Measurements from ENCODE around the gene FYN. TPM values are rescaled to one million over a fixed set of nuclear protein-coding genes. Genes with fewer than 3 reads are reported as not detected.
"Not testable (repeated sequence)": the region's sequence is repeated elsewhere in the genome, so short reads cannot be mapped to it uniquely, and the experiment has no call there.

FYN gene
- polyA plus RNA-seq, 1 donor from 2014 or later: 45.9 TPM

DNA sequence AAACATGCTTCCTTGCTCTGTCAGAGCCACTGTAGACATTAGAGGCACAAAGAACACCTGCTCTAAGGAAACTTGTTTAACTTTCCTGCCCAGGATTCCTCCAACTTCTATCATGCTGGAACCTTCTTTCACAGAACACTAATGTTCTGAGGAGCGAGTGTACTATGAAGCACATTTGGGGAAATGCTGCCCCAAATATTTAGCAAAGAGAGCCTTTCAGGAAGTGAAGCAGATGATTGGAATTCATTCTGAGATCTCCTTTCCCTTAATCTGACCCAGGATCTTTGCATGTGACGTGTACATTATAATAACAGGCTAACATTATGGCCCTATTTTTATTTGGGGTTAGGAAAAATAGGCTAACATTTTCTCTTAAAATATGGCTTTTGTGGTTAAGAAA lies 21.0 kb upstream of the FYN start:
- H3K4me1 Mint-ChIP-seq: no peaks in the 10 kb centered on the region
- peak overlapping the region in 1 of 3 donors; percentile 36 for H3K27ac Mint-ChIP-seq
- no peak overlapping the region for H3K4me3 Mint-ChIP-seq
- H3K9me3 Mint-ChIP-seq: no peaks in the 10 kb centered on the region
- H3K27me3 Mint-ChIP-seq: peaks cover 3% of the 10 kb centered on the region
- H3K36me3 Mint-ChIP-seq: peaks cover 2% of the 10 kb centered on the region

- Mint-ChIP-seq H3K4me3 (no peak overlapping the region), H3K4me1 (no peaks in the 10 kb centered on the region), H3K36me3 (peaks cover 2% of the 10 kb centered on the region), H3K9me3 (no peaks in the 10 kb centered on the region), H3K27ac (no peak overlapping the region), H3K27me3 (peaks cover 5% of the 10 kb centered on the region)
Observed at GRCh38 chr6:111892431-111892830, 19.2 kb upstream of the FYN start.

- Mint-ChIP-seq H3K36me3 (peaks cover 2% of the 10 kb centered on the region), H3K9me3 (peaks cover 0 to 3% (median 0%) of the 10 kb centered on the region in 3 donors)
Observed at GRCh38 chr6:111890988-111891387, 17.7 kb upstream of the FYN start.

GRCh38 chr6:111888928-111889695 lies 15.9 kb upstream of the FYN start:
- no peaks in the 10 kb centered on the region for H3K4me1 Mint-ChIP-seq
- H3K4me3 Mint-ChIP-seq: no peak overlapping the region
- no peak overlapping the region for H3K27ac Mint-ChIP-seq
- peaks cover 0 to 4% (median 3%) of the 10 kb centered on the region in 3 donors for H3K9me3 Mint-ChIP-seq
- H3K27me3 Mint-ChIP-seq: peaks cover 5% of the 10 kb centered on the region
- peaks cover 2% of the 10 kb centered on the region for H3K36me3 Mint-ChIP-seq

More at GRCh38 chr6:111890988-111891387, 17.7 kb upstream of the FYN start:
- no peak overlapping the region for H3K4me3 Mint-ChIP-seq
- H3K4me1 Mint-ChIP-seq: no peaks in the 10 kb centered on the region
- H3K27ac Mint-ChIP-seq: no peak overlapping the region
- H3K27me3 Mint-ChIP-seq: peaks cover 5% of the 10 kb centered on the region

DNA sequence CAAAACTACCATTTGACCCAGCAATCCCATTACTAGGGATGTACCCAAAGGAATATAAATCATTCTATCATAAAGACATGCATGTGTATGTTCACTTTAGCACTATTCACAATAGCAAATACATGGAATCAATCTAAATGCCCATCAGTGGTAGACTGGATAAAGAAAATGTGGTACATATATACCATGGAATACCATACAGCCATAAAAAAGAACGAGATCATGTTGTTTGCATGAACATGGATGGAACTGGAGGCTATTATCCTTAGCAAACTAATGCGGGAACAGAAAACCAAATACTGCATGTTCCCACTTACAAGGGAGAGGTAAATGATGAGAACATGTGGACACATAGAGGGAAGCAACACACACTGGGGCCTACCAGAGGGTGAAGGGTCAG lies 13.5 kb upstream of the FYN start:
- H3K9me3 Mint-ChIP-seq, H3K36me3 Mint-ChIP-seq, H3K4me1 Mint-ChIP-seq: not testable (repeated sequence)

GRCh38 chr6:111885373-111886027 lies 12.2 kb upstream of the FYN start:
- Mint-ChIP-seq H3K9me3 (peaks cover 4 to 11% (median 6%) of the 10 kb centered on the region in 3 donors), H3K27ac (no peak overlapping the region), H3K4me1 (no peaks in the 10 kb centered on the region), H3K36me3 (peaks cover 2% of the 10 kb centered on the region), H3K27me3 (peaks cover 3% of the 10 kb centered on the region), H3K4me3 (no peak overlapping the region)

More for the DNA sequence above, 13.5 kb upstream of the FYN start:
- H3K27ac Mint-ChIP-seq: peak overlapping the region in 1 of 3 donors; percentile 39
- H3K4me3 Mint-ChIP-seq, H3K27me3 Mint-ChIP-seq: not testable (repeated sequence)

DNA sequence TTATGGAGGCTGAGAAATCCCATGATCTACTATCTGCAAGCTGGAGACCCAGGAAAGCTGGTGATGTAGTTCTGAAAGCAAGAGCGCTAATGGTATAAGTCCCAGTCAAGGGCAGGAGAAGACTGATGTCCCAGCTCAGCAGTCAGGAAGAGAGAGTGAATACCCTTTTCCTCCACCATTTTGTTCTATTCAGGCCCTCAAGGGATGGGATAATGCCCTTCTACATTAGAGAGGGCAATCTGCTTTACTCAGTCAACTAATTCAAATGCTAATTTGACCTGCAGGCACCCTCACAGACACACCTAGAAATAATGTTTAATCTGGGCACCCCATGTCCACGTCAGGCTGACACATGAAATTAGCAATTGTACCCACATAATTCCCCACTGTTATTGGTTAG lies 10.8 kb upstream of the FYN start:
- no peak overlapping the region for H3K4me3 Mint-ChIP-seq
- H3K27ac Mint-ChIP-seq: no peak overlapping the region
- peaks cover 4 to 17% (median 6%) of the 10 kb centered on the region in 3 donors for H3K9me3 Mint-ChIP-seq
- H3K36me3 Mint-ChIP-seq: peaks cover 4% of the 10 kb centered on the region
- H3K27me3 Mint-ChIP-seq: peaks cover 3% of the 10 kb centered on the region
- H3K4me1 Mint-ChIP-seq: no peaks in the 10 kb centered on the region

GRCh38 chr6:111880181-111880888 lies 7.1 kb upstream of the FYN start:
- H3K36me3 Mint-ChIP-seq: peaks cover 4% of the 10 kb centered on the region
- no peak overlapping the region for H3K4me3 Mint-ChIP-seq
- H3K9me3 Mint-ChIP-seq: peaks cover 0 to 14% (median 6%) of the 10 kb centered on the region in 3 donors
- no peaks in the 10 kb centered on the region for H3K4me1 Mint-ChIP-seq
- H3K27me3 Mint-ChIP-seq: no peaks in the 10 kb centered on the region
- no peak overlapping the region for H3K27ac Mint-ChIP-seq

DNA sequence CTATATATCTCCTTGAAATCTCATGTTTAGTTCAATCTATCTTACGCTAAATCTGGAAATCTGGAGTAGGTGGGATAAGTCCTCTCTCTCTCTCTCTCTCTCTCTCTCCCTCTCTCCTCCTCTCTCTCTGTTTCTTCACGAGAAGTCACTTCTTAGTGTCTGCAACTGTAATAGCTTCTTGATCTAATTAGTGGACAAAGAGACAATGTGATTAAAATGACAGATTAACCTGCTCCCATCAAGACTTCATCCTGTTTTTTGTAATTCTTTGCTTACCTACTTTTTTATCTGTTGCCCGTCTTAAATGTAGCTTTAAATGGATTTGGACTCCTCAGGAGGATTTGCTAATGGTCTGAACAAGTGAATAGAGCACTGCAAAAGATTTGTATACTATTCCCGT lies 2.5 kb upstream of the FYN start:
- H3K27me3 Mint-ChIP-seq: peaks cover 2% of the 10 kb centered on the region
- no peak overlapping the region for H3K27ac Mint-ChIP-seq
- H3K9me3 Mint-ChIP-seq: peaks cover 0 to 8% (median 1%) of the 10 kb centered on the region in 3 donors

GRCh38 chr6:111874025-111874415 lies 768 bp upstream of the FYN start:
- Mint-ChIP-seq H3K4me3 (peak overlapping the region; percentile 87 to 99 (median 98)), H3K36me3 (no peaks in the 10 kb centered on the region), H3K27ac (peak overlapping the region; percentile 64 to 94 (median 93)), H3K9me3 (no peaks in the 10 kb centered on the region), H3K4me1 (peaks cover 22 to 27% (median 26%) of the 10 kb centered on the region in 3 donors), H3K27me3 (peaks cover 2% of the 10 kb centered on the region)

More for the DNA sequence above, 2.5 kb upstream of the FYN start:
- H3K4me3 Mint-ChIP-seq: peak overlapping the region in 1 of 4 donors; percentile 87
- H3K36me3 Mint-ChIP-seq: peaks cover 2% of the 10 kb centered on the region
- peaks cover 17% of the 10 kb centered on the region in 3 donors for H3K4me1 Mint-ChIP-seq

DNA sequence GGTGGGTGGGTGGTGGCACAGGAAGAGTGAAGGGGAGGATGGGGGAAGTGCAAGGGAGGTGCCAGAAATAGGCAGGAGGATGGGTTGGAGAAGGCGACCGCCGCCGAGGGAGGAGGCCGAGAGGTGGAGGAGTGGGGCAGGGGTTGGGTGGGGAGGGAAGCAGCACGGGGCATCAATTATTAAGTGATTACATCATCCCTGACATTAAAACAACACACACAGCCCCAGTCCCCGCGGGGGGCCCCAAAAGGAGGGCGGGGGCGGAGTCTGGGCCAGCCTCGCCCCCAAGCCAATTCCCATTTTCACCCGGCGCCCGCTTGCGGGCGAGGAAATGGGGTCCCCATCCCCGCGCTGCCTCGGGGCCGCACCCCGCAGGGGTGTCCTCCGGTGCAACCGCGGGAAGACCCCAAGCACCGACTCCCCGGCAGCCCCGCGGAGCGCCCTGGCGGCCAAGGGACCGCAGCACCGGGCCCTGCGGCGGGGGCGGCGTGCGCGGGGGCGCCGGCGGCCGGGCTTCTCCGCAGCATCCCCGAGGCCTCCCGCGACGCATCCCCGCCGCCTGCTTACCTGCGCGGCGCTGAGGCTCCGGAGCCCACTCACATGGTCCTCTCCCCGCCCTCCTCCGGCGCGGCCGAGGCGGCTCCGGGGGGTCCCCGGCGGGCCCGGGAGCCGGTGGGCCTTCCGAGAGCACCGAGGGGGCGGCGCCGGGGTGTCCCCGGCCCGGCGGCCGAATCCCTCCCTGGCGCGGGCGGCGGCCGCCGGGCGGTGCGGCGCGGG lies 663 bp downstream of the FYN start:
- H3K4me3 Mint-ChIP-seq: peak overlapping the region; percentile 84 to 94 (median 90)
- H3K27ac Mint-ChIP-seq: peak overlapping the region in 2 of 3 donors; percentile 85 to 94
- no peaks in the 10 kb centered on the region for H3K9me3 Mint-ChIP-seq
- no peaks in the 10 kb centered on the region for H3K36me3 Mint-ChIP-seq
- peaks cover 24 to 29% (median 26%) of the 10 kb centered on the region in 3 donors for H3K4me1 Mint-ChIP-seq
- peaks cover 2% of the 10 kb centered on the region for H3K27me3 Mint-ChIP-seq

DNA sequence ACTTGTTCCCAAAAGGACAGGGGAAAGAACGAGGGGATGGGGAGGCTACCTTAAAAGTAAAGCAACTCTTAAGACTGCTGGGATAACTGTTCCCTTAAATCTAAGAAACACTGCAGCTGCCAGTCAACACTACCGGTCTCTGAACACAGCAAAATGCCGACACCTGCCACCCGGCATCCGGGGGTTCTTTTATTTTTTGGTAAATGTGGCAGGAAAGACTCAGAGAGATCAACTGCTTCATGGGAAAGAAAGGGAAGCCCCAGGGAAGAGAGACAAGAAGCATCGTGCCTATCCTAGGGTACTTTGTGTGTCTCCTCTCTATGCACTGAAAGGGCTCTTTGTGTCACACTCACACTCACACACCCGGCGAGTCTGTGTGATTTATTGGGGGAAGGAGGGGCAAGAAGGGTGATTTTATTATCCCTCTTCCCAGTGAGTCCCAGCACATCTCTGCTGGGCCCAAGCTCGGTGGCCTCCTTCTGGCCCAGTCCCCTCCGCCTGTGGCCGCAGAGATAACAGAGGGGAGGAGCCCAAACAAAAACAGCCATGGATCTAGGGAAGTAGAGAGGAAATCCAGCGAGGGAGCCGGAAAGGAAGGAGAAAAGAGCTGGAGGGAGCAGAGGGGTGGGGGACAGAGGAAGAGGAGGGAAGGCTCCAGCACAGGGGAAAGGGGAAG lies 1.4 kb downstream of the FYN start:
- Mint-ChIP-seq H3K4me3 (peak overlapping the region; percentile 81 to 94 (median 89)), H3K36me3 (no peaks in the 10 kb centered on the region), H3K9me3 (no peaks in the 10 kb centered on the region), H3K27ac (peak overlapping the region; percentile 83 to 93 (median 85)), H3K27me3 (peaks cover 2% of the 10 kb centered on the region), H3K4me1 (peaks cover 25 to 29% (median 26%) of the 10 kb centered on the region in 3 donors)

DNA sequence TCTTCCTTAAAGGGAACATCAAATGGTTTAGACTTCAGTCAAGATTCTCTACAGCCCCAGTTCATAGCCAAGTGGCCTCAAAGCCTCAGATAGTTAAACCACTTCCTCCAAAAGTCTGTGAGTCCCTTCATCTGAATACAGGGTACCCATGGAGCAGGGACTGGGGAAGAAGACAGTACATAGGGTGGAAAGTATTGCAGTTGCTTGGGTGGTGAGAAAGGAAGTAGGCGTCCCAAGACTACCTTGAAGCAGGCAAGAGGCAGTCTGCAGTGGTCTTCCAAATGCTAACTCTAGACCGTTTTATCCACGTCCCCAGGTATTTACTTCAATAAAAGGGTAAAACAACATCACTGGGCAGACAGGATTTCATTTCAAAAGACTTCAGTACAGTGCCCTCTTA lies 2.0 kb downstream of the FYN start:
- Mint-ChIP-seq H3K9me3 (no peaks in the 10 kb centered on the region), H3K4me3 (peak overlapping the region; percentile 81 to 94 (median 89)), H3K27ac (peak overlapping the region; percentile 67 to 93 (median 85)), H3K4me1 (peaks cover 25 to 29% (median 26%) of the 10 kb centered on the region in 3 donors), H3K36me3 (no peaks in the 10 kb centered on the region), H3K27me3 (peaks cover 2% of the 10 kb centered on the region)

DNA sequence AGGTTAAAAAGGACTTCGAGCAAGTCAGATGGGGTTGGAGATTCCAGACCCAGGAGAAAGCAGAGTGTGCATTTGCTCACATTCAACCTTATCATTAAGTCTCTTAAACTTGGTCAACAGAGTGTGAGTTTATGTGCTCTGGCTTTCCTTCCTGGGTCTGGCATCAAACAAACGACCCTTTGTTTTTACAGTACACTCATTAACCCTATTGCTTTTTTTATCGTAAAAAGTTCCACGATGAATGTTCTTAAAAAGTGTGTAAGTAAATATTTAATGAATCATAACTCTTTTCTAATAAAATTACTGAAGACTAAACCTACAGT lies 2.5 kb downstream of the FYN start:
- Mint-ChIP-seq H3K9me3 (no peaks in the 10 kb centered on the region), H3K36me3 (no peaks in the 10 kb centered on the region), H3K4me1 (peaks cover 26 to 33% (median 27%) of the 10 kb centered on the region in 3 donors), H3K27me3 (peaks cover 2% of the 10 kb centered on the region), H3K4me3 (peak overlapping the region in 3 of 4 donors; percentile 81 to 94 (median 94)), H3K27ac (peak overlapping the region in 1 of 3 donors; percentile 49)

All from IgD-negative memory B cell (primary cell).